Mammary epithelial cell (primary cell): ENCODE results near the gene TTLL11.

Source experiments
- EZH2 ChIP-seq: IDR thresholded peaks from 2 replicates; pipeline ENCODE4 v1.6.1; 2012; ENCODE audit warnings: low read length, inconsistent platforms, borderline replicate concordance
- TF ChIP-seq, protein P1 (sequence below), 2 donors: IDR thresholded peaks in 1 of 2; conservative IDR thresholded peaks in 1 of 2; 2 replicates each; pipeline ENCODE4 v1.5.1; 2011 to 2012; ENCODE audit warnings: inconsistent platforms in 2 of 2, low read length in 2 of 2, mild to moderate bottlenecking in 2 of 2, control low read depth in 1 of 2, low read depth in 1 of 2; ENCODE audit not compliant: insufficient read depth in 1 of 2; ENCODE audit errors: extremely low read depth in 1 of 2

- TF ChIP-seq, protein P1, sequence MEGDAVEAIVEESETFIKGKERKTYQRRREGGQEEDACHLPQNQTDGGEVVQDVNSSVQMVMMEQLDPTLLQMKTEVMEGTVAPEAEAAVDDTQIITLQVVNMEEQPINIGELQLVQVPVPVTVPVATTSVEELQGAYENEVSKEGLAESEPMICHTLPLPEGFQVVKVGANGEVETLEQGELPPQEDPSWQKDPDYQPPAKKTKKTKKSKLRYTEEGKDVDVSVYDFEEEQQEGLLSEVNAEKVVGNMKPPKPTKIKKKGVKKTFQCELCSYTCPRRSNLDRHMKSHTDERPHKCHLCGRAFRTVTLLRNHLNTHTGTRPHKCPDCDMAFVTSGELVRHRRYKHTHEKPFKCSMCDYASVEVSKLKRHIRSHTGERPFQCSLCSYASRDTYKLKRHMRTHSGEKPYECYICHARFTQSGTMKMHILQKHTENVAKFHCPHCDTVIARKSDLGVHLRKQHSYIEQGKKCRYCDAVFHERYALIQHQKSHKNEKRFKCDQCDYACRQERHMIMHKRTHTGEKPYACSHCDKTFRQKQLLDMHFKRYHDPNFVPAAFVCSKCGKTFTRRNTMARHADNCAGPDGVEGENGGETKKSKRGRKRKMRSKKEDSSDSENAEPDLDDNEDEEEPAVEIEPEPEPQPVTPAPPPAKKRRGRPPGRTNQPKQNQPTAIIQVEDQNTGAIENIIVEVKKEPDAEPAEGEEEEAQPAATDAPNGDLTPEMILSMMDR (conservative IDR thresholded peaks at IDR 0.05 in 1 of 2, IDR thresholded peaks at IDR 0.05 in 1 of 2; ENCODE audit: extremely low read depth in 1 of 2, insufficient read depth in 1 of 2, low read depth in 1 of 2, low read length in 2 of 2): no peak
- TF ChIP-seq EZH2: no peak
Measured at GRCh38 chr9:121921444-121921843, 171.7 kb downstream of the TTLL11 start.
